GM13976 (cell line): Measurements from ENCODE around the gene RBM23.

Source experiments
- DNase-seq: peaks from one replicate; pipeline ENCODE4 v3.0.0; 2012; ENCODE audit warnings: low spot score
- in situ Hi-C: fragments of 300-500 bp; cut with MboI; formaldehyde crosslinking; loops from one replicate; pipeline ENCODE4 v1.12.0; 2022; ENCODE audit warnings: low sequenced_read_pairs, mixed read lengths, inconsistent platforms; ENCODE audit not compliant: unreplicated experiment
- TF ChIP-seq, protein P1 (sequence below): IDR thresholded peaks from 2 replicates; pipeline ENCODE4 v1.5.1; 2012; ENCODE audit warnings: borderline replicate concordance, mild to moderate bottlenecking; ENCODE audit not compliant: insufficient read depth; ENCODE audit errors: extremely low read depth, missing control alignments, control extremely low read depth

The RBM23 gene

DNA sequence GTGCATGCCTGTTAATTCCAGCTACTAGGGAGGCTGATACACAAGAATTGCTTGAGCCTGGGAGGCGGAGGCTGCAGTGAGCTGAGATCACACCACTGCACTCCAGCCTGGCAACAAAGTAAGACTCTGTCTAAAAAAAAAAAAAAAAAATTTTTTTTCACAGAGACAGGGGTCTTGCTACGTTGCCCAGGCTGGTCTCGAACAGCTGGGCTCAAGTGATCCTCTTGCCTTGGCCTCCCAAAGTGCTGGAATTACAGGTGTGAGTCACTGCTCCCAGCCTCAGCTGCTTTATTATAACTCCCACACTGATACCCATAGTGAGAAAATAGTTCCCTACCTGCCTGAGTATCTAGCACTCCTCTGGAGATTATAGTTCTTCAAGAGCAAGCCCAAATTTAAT is 26.7 kb upstream of the RBM23 start:
- TF ChIP-seq, protein P1, sequence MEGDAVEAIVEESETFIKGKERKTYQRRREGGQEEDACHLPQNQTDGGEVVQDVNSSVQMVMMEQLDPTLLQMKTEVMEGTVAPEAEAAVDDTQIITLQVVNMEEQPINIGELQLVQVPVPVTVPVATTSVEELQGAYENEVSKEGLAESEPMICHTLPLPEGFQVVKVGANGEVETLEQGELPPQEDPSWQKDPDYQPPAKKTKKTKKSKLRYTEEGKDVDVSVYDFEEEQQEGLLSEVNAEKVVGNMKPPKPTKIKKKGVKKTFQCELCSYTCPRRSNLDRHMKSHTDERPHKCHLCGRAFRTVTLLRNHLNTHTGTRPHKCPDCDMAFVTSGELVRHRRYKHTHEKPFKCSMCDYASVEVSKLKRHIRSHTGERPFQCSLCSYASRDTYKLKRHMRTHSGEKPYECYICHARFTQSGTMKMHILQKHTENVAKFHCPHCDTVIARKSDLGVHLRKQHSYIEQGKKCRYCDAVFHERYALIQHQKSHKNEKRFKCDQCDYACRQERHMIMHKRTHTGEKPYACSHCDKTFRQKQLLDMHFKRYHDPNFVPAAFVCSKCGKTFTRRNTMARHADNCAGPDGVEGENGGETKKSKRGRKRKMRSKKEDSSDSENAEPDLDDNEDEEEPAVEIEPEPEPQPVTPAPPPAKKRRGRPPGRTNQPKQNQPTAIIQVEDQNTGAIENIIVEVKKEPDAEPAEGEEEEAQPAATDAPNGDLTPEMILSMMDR = no peak
- no peak for DNase-seq
- in situ Hi-C loops = no loop called here

DNA sequence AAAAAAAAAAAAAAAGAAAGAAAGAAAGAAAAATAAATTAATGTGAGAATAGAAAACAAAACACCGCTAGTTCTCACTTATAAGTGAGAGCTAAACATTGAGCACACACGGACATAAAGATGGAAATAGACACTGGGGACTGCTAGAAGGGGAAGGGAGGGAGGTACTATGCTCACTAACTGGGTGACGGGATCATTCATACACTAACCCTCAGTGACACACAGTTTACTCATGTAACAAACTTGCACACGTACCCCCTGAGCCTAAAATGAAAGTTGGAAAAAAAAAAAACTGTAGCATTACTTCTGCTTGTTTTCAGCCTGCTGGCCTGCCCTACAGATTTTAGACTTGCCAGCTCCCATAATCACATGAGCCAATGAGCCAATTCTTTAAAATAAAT is 20.7 kb upstream of the RBM23 start:
- TF ChIP-seq, protein P1 = no peak
- in situ Hi-C loops = no loop called here
- DNase-seq = no peak

DNA sequence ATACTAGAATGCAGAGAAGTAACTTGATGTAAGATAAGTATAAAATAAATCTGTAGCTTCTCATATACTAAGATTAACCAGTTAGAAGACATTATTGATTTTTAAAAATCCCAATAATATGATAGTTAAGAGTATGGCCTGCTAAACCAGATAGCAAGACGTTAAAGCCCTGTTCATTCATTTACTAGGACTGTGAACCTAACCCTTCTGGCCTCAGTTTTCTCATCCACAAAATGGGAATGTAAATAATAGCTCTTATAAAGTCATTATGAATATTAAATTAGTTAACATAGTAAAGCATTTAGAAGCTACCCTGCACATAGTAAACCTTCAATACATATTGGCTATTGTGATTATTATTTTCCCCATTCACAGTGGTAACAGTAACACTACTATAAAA is 16.2 kb upstream of the RBM23 start:
- TF ChIP-seq, protein P1 = no peak
- DNase-seq = no peak
- in situ Hi-C loops = no loop called here

DNA sequence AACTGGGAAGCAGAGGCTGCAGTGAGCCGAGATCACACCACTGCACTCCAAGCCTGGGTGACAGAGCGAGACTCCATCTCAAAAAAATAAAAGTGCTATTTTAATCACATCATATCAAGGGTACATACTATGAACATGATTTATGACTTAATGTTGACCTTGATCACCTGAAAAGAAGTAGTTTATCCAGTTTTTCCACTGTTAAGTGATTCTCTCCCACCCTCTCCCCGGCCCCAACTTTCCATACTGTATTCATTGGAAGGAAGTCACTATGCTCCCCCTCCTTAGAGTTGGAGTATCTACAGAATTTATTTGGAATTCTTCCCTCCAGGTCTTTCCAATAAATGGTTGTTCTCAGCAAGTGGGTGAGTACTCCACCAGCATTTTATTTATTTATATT is 13.2 kb upstream of the RBM23 start:
- in situ Hi-C loops = no loop called here
- TF ChIP-seq, protein P1 = no peak
- DNase-seq = no peak

DNA sequence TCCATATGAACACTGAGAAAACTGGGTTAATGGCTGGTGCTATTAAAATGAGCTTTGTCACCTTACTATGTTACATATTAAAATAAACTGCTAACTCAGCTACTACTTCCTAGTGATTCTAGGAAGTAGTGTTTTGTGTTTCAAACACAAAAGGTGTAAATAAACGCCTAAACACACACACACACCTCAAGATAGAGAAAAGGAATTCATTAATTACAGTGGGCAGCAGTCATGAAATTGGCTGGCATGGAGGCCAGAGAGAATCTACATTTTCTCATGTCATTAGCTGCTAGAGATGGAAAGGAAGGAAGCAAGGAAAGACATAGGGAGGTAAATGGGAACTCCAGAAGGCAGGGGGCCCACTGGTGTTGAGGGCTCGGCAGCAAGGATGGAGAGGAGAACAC is 11.0 kb upstream of the RBM23 start:
- in situ Hi-C loops = no loop called here
- no peak for DNase-seq
- TF ChIP-seq, protein P1 = no peak

DNA sequence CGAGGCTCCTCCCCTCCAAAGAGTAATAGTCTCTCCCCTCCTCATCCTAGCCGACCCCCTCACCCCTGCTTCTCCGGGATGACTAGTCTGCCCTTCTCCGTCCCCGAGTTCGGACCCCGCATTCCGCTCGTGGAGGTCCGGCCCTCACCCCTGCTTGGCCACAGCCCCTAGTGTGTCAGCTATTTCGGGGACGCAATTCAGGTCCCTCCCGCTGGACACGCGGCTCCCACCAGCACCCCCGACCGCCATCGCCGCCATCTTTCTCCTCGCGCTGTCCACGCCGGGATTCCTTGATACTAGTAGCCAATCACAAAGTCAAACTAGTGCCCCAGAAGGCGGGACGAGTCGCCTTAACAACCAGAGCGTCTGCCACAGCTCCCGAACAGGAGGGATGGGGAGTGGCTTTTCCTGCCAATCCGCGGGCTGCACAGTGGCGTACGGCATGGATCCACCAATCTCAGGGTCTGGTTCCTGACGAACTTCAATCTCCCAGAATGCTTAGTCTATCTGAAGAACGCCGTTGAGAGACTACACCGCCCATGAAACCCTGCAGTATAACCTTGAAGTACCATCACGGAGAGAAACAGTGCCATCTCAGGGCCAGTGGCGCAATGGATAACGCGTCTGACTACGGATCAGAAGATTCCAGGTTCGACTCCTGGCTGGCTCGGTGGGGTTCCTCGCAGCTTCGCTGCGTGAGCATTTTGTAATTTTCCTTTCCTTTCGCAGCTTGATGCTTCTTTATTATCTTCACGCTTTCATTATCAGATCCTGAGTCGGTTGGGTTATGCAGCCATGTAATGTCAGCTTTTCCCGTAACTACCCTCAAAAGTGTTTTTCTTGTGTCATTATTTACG is 10.4 kb upstream of the RBM23 start, which contains the start of gene PRMT5:
PRMT5 (minus strand) TSS at position 273 of the 857 bp plus-strand sequence; CDS start at position 258, 15 bp downstream.
- DNase-seq = peak; percentile 94
- TF ChIP-seq, protein P1 = no peak
- in situ Hi-C loops = no loop called here
